Measurements from ENCODE around the gene MX1.
A peak's percentile ranks its signal among the peaks of the same experiment; 100 is the strongest.
"Not testable (repeated sequence)": the region's sequence is repeated elsewhere in the genome, so short reads cannot be mapped to it uniquely, and the experiment has no call there.

The MX1 gene

DNA sequence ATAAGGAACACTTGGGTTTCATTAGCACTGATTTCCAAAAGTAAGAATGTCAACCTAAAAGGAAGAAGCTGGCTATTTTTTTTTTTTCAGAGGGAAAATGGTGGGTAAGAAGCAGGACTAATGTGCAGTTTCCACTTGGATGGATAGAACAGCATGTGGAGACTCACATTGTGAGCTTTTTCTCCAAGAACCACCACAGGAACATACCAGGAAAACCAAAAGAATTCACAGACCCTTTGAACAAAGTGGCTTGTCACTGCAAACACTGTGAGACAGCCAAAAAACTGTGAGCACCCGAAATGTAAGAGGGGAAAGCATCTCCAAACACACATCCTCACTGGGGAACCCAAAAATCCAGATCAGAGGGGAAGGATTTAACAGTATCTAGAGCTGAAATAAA is 15.7 kb upstream of the MX1 start:
- DNase-seq = no peak

DNA sequence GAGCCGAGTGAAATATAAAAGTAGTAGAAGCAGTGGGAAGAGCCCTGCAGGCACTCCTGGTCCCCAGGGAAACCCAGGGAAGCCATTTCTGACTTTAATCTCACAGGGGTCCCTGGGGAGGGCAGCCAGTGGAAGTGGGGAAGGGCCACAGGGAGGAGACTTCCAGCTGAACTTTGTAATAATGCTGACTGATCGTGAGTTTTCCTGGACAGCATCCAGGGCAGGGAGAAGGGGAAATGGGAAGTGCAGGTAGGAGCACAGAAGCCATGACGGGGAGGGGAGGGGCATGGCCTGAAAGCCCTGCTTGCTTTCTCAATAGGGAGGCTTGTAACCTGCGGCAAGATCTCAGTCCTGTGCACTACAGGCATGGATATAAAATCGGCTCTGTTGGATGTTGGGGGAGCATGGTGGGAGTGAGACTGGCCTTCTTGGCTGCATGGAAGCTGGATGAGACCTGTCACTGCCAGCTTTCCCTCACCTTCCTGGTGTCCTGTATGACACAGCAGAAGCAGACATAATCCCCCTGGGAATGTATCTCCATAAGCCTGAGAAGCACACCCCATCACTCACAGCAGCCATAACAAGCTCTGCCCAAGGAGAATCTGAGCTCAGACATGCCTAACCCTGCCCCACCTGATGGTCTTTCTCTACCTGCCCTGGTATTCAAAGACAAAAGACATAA is 15.1 kb upstream of the MX1 start:
- DNase-seq = no peak

DNA sequence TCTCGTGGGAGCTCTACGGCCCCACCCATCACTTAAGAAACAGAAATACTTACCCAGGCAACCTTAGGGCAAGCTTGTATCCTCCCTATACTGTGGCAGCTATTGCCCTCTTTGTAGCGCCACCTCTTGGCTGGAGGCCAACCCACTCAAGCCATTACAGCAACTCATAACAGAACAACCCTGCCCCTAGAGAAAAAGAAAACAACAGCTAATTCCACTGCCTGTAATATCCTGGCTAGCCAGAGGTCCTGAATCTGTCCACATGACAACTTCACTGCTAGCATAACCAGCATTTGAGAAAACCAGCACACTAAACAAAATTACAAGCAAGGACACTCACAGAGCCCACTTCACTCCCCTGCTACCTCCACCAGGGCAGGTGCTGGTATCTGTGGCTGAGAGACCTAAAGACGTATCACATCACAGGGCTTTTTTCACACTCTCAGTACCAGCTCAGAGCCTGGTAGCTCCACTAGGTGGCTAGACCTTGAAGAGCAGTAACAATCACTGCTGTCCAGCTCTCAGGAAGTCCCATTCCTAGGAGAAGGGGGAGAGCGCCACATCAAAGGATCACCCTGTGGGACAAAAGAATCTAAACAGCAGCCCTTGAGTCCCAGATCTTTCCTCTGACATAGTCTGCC is 14.5 kb upstream of the MX1 start:
- DNase-seq = peak; percentile 62

DNA sequence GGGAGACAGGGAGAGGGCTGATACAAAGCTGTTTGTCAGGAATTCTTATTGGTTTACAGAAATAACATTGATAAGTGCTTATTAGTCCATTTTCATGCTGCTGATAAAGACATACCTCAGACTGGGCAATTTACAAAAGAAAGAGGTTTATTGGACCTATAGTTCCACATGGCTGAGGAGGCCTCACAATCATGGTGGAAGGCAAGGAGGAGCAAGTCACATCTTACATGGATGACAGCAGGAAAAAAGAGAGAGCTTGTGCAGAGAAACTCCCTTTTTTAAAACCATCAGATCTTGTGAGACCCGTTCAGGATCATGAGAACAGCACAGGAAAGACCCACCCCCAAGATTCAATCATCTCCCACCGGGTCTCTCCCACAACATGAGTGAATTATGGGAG is 8.5 kb upstream of the MX1 start:
- not testable (repeated sequence) for DNase-seq

DNA sequence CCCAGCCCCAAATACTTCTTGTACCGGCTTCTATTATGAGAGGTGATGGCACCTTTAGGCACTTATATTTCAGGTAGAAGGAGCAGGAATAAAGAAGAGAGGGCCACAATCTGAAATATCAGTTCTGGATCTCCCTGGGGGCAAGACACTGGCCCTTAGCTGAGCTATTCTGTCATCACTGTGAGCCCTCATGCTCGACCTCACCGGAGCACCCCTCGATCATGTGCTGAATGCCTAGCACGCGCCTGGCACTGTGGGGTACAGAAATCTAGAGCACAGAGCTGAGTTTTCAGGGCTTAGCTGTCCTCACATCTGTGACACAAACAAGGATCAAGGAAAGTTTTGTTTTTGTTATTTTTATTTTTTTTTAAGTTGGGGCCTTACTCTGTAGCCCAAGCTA is 7.6 kb upstream of the MX1 start:
- no peak for DNase-seq

DNA sequence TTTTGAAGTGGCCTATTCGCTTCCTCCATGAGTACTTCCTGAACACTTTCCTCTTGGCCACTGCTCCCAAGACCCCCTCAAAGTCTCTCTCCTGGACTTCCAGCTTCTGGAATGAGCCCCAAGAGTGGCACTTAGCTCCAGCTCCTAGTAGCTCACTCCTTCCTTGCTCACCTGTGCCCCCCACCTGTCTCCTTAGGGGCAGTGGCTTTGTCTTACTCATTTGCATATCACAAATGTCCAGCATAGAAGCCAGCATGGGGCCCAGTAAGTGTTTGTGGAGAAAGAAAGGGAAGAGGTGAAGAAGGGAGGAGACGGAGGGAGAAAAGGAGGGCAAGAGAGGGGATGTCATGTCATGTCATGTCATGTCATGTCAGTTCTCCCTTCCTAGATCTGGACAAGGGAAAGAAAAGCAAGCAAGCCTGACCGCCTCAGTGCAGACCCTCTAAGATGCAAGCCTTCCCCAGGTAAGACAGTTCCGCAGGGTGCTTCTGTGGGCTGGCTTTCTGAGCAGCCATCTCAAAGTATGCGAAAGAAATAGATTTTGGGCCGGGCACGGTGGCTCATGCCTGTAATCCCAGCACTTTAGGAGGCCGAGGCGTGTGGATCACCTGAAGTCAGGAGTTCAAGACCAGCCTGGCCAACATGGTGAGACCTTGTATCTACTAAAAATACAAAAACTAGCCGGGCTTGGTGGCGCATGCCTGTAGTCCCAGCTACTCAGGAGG is 6.9 kb upstream of the MX1 start:
- no peak for DNase-seq

- DNase-seq = peak; percentile 98
Measured at GRCh38 chr21:41419921-41420862, 5.8 kb upstream of the MX1 start.

DNA sequence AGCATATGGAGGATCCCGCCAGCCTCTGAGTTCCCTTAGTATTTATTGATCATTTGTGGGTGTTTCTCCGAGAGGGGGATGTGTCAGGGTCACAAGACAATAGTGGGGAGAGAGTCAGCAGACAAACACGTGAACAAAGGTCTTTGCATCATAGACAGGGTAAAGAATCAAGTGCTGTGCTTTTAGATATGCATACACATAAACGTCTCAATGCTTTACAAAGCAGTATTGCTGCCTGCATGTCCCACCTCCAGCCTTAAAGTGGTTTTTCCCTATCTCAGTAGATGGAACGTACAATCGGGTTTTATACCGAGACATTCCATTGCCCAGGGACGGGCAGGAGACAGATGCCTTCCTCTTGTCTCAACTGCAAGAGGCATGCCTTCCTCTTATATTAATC is 5.0 kb upstream of the MX1 start:
- not testable (repeated sequence) for DNase-seq

DNA sequence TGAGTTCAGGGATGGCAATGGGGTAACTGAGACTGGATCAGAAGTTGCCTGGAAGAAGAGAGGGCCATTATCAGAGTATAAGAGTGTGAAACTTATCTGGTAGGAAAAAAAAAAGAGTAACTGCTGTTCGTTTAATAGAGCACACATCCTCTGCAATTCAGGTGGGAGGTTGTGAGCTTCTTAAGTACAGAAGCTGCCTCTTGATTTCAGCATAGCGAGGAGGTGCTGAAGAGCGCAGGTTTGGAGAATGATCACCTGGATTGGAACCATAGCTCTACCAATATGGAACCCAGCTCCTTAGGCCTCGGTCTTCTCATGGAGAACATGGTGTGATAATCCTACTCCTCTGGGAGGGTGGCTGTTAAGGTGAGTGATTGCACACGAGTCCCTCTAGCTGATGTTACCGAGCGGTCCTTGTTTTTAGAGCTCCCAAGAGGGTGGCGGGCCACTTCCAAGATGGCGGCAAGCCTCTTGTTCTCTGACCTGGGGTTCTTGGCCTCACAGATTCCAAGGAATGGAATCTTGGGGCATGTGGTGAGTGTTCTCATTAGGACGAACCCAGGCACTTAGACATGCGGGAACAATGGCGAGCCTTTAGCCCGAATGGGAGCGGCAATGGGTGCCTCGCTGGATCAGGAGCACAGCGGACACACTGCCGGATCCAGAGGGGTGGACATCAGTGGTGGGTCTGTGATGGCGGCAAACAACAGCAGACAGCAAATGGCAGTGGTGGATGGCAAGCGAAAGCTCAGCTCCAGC is 3.3 kb upstream of the MX1 start:
- no peak for DNase-seq

GRCh38 chr21:41423305-41423636 is 2.8 kb upstream of the MX1 start:
- DNase-seq = not testable (repeated sequence)

GRCh38 chr21:41425588-41425953 is 468 bp upstream of the MX1 start:
- peak; percentile 30 for DNase-seq

DNA sequence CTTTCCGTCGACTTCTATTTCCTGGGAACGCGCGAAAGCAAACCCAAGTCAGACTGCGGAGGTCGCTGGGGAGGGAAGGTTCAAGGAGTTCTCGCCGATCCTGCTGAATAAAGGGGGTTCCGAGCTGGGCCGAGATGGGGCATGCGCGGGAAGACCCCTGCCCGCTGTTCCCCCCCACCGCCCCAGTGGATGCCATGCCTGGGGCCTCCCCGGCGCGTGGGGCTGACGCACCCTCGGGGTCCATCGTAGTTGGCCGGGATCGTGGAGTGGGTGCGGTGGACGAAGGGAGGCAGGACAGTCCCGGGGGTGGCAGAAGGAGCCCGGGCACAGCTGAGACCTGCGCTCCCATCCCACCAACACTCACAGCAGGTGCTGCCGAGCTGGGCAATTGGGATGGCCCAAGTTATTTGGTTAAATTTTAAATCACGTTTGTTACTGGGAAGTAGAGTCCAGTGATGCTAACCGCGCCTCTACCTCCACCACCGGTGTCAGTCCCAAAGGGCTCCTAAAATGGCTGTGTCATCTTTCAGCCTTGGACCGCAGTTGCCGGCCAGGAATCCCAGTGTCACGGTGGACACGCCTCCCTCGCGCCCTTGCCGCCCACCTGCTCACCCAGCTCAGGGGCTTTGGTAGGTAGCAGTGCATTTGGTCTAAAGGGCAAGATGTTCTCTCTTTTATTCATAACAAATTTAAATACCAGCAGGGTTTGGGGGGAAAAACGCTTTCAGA is 801 bp downstream of the MX1 start:
- peak; percentile 60 for DNase-seq

GRCh38 chr21:41427556-41427955 is 1.5 kb downstream of the MX1 start:
- no peak for DNase-seq

DNA sequence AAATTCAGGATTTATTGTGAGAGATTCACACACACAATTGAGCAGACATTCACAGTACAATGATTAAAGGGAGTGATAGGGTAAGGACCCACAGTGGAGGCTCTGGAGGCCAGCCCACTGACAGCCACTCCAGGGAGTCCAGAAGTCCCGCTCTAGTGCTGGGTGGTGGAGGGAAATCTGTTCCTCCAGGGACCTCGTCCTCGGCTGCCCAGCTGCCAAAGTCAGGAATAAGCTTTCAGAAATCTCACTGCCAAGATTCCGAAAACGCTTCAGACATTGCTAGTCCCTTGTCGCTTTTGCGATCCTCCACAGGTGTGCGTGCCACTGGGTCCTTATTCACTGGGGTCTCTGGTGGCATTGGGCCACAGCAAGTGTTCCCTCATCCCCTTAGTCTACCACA is 2.3 kb downstream of the MX1 start:
- DNase-seq = no peak

- no peak for DNase-seq
Measured at GRCh38 chr21:41428847-41429246, 2.8 kb downstream of the MX1 start.

DNA sequence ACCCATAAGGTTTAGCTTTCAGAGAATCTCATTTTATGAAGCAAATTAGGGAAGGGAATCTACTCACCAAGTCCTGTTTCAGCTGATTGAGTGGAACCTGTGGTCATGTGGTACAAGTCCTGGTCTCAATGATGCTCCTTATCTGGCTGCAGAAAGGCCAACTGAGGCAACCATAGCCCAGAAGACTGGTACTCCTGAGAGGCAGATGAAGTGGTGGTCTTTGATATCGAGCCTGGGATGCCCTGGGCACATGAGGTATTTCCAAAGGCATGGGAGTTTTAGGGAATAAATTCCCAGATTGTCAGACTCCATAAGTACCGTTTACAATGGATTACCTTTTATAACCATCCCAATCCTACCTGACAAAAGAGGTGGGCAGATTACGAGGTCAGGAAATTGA is 3.3 kb downstream of the MX1 start:
- no peak for DNase-seq

DNA sequence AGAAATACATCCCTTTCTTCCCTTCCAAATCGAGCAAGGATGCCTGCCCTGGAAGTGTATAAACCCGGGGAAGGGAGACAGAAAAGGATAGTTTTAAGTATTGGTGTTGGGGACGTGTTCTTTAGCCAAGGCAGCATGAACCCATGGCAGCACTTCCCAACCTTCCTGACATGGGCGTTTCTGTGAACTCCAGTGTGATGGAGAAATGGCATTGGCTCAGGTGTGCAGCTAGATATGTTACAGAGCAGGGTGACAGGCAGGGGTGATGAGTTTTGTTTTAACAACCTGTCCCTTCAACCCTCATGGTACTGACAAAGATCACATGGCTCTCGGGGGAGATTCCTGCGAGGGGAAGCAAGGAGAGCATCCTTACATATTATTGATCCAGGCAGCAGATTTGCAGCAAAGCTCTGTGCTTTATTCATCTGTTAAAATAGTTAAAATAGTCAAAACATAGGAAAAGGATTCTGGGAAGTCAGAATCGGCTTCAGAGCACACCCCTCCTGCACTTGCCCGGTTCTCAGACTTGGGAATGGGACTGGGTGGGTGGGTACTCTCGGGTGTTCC is 4.0 kb downstream of the MX1 start:
- no peak for DNase-seq

DNA sequence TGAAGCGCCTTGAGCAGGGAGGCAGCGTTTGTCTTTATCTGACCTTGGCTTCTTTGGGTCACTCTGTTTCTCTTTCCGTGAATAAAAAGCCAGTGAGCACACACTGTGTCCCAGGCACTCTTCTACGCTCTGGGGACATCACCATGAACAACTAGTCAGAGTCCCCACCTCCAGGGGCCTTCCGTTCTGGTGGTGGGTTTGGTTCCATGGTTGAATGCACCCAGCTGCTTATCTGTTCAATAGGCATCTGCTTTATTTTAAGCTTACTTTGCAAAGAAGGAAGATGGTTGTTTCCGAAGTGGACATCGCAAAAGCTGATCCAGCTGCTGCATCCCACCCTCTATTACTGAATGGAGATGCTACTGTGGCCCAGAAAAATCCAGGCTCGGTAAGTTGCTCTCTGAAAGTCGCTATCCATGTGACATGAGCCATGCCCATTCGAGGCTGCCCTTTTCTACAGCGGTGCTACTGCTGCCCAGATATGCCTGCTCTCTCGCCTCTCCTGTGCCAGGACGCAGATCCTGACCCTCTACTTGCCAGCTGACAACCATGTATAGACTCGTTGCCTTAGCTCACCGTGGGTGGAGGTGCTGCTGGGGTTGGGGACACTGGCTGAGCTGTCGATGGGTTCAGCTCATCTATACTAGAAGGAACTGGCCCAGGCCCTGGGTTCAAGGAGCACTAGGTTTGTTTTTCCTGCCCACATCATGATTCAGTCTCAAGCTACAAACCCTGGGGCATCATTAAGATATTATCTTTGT is 5.9 kb downstream of the MX1 start:
- no peak for DNase-seq

DNA sequence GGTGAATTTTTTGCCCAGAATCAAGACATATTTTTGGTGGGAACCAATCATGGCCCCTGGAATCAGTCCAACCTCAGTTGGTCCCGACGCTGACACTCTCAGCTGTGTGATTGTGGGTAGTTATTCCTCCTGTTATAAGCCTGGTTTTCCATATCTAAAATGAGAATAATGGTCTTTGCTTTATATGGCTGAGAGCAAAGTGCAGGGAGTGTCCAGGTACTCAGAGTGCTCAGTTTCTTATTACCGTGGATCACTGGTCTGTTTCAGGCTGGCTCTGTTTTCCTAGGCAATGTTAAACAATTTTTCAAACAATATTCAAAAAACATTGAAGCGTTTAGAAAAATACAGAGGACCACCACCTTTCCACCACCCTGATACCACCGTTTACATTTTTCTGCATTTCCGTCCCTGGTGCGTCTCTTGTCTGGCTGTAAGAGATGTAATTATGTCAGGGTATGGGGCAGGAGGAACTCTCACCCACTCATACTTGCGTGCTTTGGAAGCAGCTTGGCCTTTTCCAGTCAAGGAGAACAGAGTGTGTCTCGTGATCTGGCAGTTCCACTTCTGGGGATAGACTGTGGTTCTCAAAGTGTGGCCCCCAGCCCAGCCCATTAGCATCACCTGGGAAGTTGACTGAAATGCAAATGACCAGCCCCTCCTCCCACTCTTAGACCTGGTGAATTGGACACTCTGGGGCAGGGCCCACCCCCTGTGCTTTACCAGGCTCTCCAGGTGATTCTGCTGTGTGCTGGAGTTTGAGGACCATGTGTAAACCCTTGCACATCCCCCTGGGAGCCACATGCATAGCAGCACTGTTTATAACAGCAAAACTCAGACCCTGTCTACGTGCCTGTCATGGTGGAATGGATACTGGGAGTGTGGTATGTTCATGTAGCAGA is 6.8 kb downstream of the MX1 start:
- DNase-seq = no peak

DNA sequence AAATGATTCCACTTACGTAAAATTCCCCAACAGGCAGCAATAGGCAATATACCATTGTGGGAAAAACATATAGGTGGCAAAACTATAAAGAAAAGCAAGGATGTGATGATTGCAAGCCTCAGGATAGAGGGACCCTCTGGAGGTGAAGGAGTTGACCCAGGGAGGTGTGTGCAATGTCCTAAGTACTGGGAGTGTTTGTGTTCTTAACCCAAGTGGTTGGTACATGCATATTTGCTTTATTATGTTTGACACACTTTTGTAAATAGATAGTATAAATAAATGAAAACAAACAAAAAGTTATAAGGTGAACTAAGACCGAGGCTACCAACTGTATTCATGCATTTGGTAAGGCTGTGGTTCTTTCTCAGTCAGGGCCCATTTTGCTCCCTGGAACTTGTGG is 7.5 kb downstream of the MX1 start:
- DNase-seq = no peak

Measured in suppressor macrophage treated with lipopolysaccharide for 4 hours (primary cell).